Keratinocyte (primary cell): Measurements from ENCODE around the gene RDH5. TPM values are rescaled to one million over a fixed set of nuclear protein-coding genes. Genes with fewer than 3 reads are reported as not detected.

Experiments used
- DNase-seq: peaks from one replicate; pipeline ENCODE4 v3.0.0-alpha.2; 2011; ENCODE audit warnings: low read depth, missing footprints, low spot score
- FAIRE-seq: peaks from 2 replicates; lab custom pipeline; 2011; peaks lifted over from hg19 to GRCh38; lab: Jason Lieb, UNC
- H2AFZ ChIP-seq: 2 replicates; pipeline ENCODE4 v1.6.0; 2012; ENCODE audit warnings: low read length, control low read depth, inconsistent platforms; ENCODE audit not compliant: control insufficient read depth
- H3K27ac ChIP-seq: 2 replicates; pipeline ENCODE4 v1.5.1; 2011; ENCODE audit warnings: low read length; ENCODE audit not compliant: control insufficient read depth, insufficient read depth
- H3K27me3 ChIP-seq: 3 replicates; pipeline ENCODE4 v1.6.0; 2011; ENCODE audit warnings: low read length; ENCODE audit not compliant: control insufficient read depth, insufficient read depth; ENCODE audit errors: extremely low read depth
- H3K36me3 ChIP-seq, 2 experiments: 2 replicates in 1 of 2; 3 replicates in 1 of 2; pipeline ENCODE4 v1.5.1; 2011; ENCODE audit warnings: low read length in 2 of 2, mild to moderate bottlenecking in 1 of 2; ENCODE audit not compliant: control insufficient read depth in 2 of 2, insufficient read depth in 2 of 2; ENCODE audit errors: extremely low read depth in 1 of 2
- H3K4me1 ChIP-seq: 3 replicates; pipeline ENCODE4 v1.5.1; 2011; ENCODE audit warnings: low read length; ENCODE audit not compliant: control insufficient read depth, insufficient read depth; ENCODE audit errors: extremely low read depth
- H3K4me2 ChIP-seq: 3 replicates; pipeline ENCODE4 v1.6.0; 2011; ENCODE audit warnings: low read depth, low read length; ENCODE audit not compliant: control insufficient read depth, insufficient read depth; ENCODE audit errors: extremely low read depth
- H3K4me3 ChIP-seq, 3 experiments: fragments of 200-600 bp in 1 of 3; sonication (generic) in 1 of 3; 2 replicates in 2 of 3; 3 replicates in 1 of 3; pipeline ENCODE4 v1.5.1; 2011 to 2016; ENCODE audit warnings: low read length in 3 of 3, mild to moderate bottlenecking in 3 of 3, control low read depth in 2 of 3, inconsistent platforms in 1 of 3, low read depth in 1 of 3, mixed read lengths in 1 of 3, mixed run types in 1 of 3, moderate library complexity in 1 of 3; ENCODE audit not compliant: control insufficient read depth in 2 of 3, insufficient read depth in 2 of 3; ENCODE audit errors: extremely low read depth in 1 of 3
- H3K79me2 ChIP-seq: 2 replicates; pipeline ENCODE4 v1.6.0; 2012; ENCODE audit warnings: low read length; ENCODE audit not compliant: control insufficient read depth, insufficient read depth
- H3K9ac ChIP-seq: 3 replicates; pipeline ENCODE4 v1.6.0; 2011; ENCODE audit warnings: low read length; ENCODE audit not compliant: control insufficient read depth, insufficient read depth; ENCODE audit errors: extremely low read depth
- H3K9me1 ChIP-seq: 3 replicates; pipeline ENCODE4 v1.6.0; 2011; ENCODE audit warnings: low read length; ENCODE audit not compliant: control insufficient read depth, insufficient read depth; ENCODE audit errors: extremely low read depth
- H3K9me3 ChIP-seq: 2 replicates; pipeline ENCODE4 v1.5.1; 2012; ENCODE audit warnings: low read depth, low read length; ENCODE audit not compliant: control insufficient read depth
- H4K20me1 ChIP-seq: 3 replicates; pipeline ENCODE4 v1.6.0; 2011; ENCODE audit warnings: low read length; ENCODE audit not compliant: control insufficient read depth, insufficient read depth; ENCODE audit errors: extremely low read depth
- CTCF ChIP-seq, 3 experiments: IDR thresholded peaks in 1 of 3; conservative IDR thresholded peaks in 1 of 3; optimal IDR thresholded peaks in 1 of 3; 2 replicates in 2 of 3; 3 replicates in 1 of 3; pipeline versions ENCODE3 to v1.5.1; 2011; ENCODE audit warnings: low read length in 3 of 3, mild to moderate bottlenecking in 3 of 3, moderate library complexity in 2 of 3, control low read depth in 1 of 3, inconsistent platforms in 1 of 3; ENCODE audit not compliant: insufficient read depth in 2 of 3; ENCODE audit errors: extremely low read depth in 1 of 3
- EZH2 ChIP-seq: IDR thresholded peaks from one replicate; pipeline ENCODE4 v1.6.1; 2012; ENCODE audit warnings: inconsistent platforms, mild to moderate bottlenecking, low read length, moderate library complexity
- dilution Hi-C: fragments of 300-500 bp; cut with MboI; formaldehyde crosslinking; loops from one replicate; pipeline ENCODE4 v1.7.0; 2020; ENCODE audit warnings: low sequenced_read_pairs; ENCODE audit not compliant: extremely low pct_ligation_motif_present
- polyA plus RNA-seq, 5 experiments: library from polyadenylated mRNA; depleted of rRNA in 3 of 5; stranded (reverse) in 3 of 5; stranded (forward) in 1 of 5; unstranded in 1 of 5; fragments of >200 nt; gene quantifications; 1 replicate in 1 of 5; 2 replicates in 3 of 5; 3 replicates in 1 of 5; pipeline versions ENCODE4 v1.2.1 to v1.2.3, GENCODE V29; 2011 to 2012; ENCODE audit warnings: missing spikeins in 2 of 5, low read depth in 1 of 5, low replicate concordance in 1 of 5

Gene RDH5
- polyA plus RNA-seq, 1 donor (not counting 4 experiments of a cell fraction or from before 2014, with no cell fraction given), result 1.2 TPM

DNA sequence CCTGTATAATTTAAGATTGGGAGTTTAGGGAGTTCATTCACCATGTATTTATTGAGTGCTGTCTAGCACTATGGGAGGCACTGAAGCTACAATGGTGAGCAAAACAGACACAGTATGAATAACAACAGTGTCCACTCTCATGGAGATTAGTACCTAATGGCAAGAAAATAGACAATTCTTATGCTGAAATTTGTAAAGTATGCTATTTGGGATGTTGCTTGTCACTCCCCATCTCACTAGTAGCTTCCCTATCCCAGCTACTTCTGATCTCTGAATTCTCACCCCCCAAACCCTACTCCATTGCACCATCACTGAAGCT, 26.7 kb downstream of the RDH5 start:
- peaks cover 0 to 10% of the 10 kb centered on the region in 2 experiments for H3K36me3 ChIP-seq
- dilution Hi-C loops, result no loop called here
- TF ChIP-seq EZH2, result no peak
- TF ChIP-seq CTCF (optimal IDR thresholded peaks at IDR 0.05 in 1 of 3, IDR thresholded peaks at IDR 0.05 in 1 of 3, conservative IDR thresholded peaks at IDR 0.05 in 1 of 3; ENCODE audit: extremely low read depth in 1 of 3, insufficient read depth in 2 of 3, low read length in 3 of 3), result no peak
- no peaks in the 10 kb centered on the region for H3K27me3 ChIP-seq
- no peak overlapping the region for H2AFZ ChIP-seq
- no peak overlapping the region for H3K4me2 ChIP-seq
- peaks cover 8% of the 10 kb centered on the region for H3K4me1 ChIP-seq
- H4K20me1 ChIP-seq, result no peaks in the 10 kb centered on the region
- no peaks in the 10 kb centered on the region for H3K79me2 ChIP-seq
- no peak for FAIRE-seq
- H3K9ac ChIP-seq, result no peak overlapping the region
- H3K9me3 ChIP-seq, result no peaks in the 10 kb centered on the region
- no peak overlapping the region for H3K27ac ChIP-seq
- H3K4me3 ChIP-seq, result no peak overlapping the region
- DNase-seq, result no peak
- no peaks in the 10 kb centered on the region for H3K9me1 ChIP-seq

DNA sequence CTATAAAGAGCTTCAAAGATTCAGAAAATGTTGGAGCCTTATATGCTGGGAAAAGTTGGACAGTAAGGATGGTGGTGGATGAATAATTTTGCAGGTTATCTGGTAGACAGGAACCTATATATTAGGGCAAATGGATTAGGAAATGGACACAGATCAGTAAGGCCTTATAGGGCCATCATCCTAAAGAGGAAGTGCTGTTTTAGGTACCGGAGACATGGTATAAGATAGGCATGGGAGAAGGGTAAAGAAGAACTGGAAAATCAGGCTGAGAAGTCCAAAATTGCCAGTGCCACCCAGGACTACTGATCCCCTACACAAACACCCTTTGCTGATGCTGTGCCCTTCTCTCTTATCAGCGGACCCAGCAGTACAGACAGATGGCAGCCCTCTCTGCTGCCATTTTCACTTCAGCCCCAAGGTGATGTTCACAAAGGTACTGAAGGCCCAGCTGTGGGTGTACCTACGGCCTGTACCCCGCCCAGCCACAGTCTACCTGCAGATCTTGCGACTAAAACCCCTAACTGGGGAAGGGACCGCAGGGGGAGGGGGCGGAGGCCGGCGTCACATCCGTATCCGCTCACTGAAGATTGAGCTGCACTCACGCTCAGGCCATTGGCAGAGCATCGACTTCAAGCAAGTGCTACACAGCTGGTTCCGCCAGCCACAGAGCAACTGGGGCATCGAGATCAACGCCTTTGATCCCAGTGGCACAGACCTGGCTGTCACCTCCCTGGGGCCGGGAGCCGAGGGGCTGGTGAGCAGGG, 28.2 kb downstream of the RDH5 start:
- no peak overlapping the region for H3K4me3 ChIP-seq
- TF ChIP-seq EZH2 (no peak), CTCF (optimal IDR thresholded peaks at IDR 0.05 in 1 of 3, IDR thresholded peaks at IDR 0.05 in 1 of 3, conservative IDR thresholded peaks at IDR 0.05 in 1 of 3; ENCODE audit: extremely low read depth in 1 of 3, insufficient read depth in 2 of 3, low read length in 3 of 3) (no peak)
- dilution Hi-C loops, result no loop called here
- H4K20me1 ChIP-seq, result no peaks in the 10 kb centered on the region
- H3K27me3 ChIP-seq, result no peaks in the 10 kb centered on the region
- no peak overlapping the region for H3K9ac ChIP-seq
- DNase-seq (no peak), FAIRE-seq (no peak)
- no peaks in the 10 kb centered on the region for H3K79me2 ChIP-seq
- no peaks in the 10 kb centered on the region for H3K9me3 ChIP-seq
- H3K27ac ChIP-seq, result no peak overlapping the region
- no peak overlapping the region for H3K4me2 ChIP-seq
- H3K9me1 ChIP-seq, result no peaks in the 10 kb centered on the region
- peaks cover 5% of the 10 kb centered on the region for H3K4me1 ChIP-seq
- H3K36me3 ChIP-seq, result peaks cover 9 to 20% of the 10 kb centered on the region in 2 experiments
- no peak overlapping the region for H2AFZ ChIP-seq
